Neuronal stem cell (in vitro differentiated cells): ENCODE data around the gene SETX.

Experiments used
- DNase-seq: peaks from one replicate; pipeline ENCODE4 v3.0.0-alpha.2; 2013; ENCODE audit warnings: low spot score
- H2AFZ ChIP-seq: one replicate; pipeline ENCODE4 v1.6.1; 2013; ENCODE audit warnings: mild to moderate bottlenecking, low read length, inconsistent platforms
- H2AK5ac ChIP-seq: 2 replicates; pipeline ENCODE4 v1.6.1; 2013; ENCODE audit warnings: low read depth, mild to moderate bottlenecking, inconsistent platforms, low read length, moderate library complexity, mixed read lengths
- H2BK120ac ChIP-seq: 2 replicates; pipeline ENCODE4 v1.6.1; 2013; ENCODE audit warnings: low read depth, mild to moderate bottlenecking, inconsistent platforms, low read length, moderate library complexity, mixed read lengths
- H2BK12ac ChIP-seq: one replicate; pipeline ENCODE4 v1.6.1; 2013; ENCODE audit warnings: low read length, inconsistent platforms
- H2BK15ac ChIP-seq: 2 replicates; pipeline ENCODE4 v1.6.1; 2013; ENCODE audit warnings: mild to moderate bottlenecking, low read length, inconsistent platforms, mixed read lengths
- H2BK5ac ChIP-seq: one replicate; pipeline ENCODE4 v1.6.1; 2013; ENCODE audit warnings: inconsistent platforms, mild to moderate bottlenecking, low read length, moderate library complexity
- H3K14ac ChIP-seq: one replicate; pipeline ENCODE4 v1.6.1; 2013; ENCODE audit warnings: low read length, inconsistent platforms
- H3K18ac ChIP-seq: 2 replicates; pipeline ENCODE4 v1.6.1; 2013; ENCODE audit warnings: low read length, inconsistent platforms
- H3K23ac ChIP-seq: 2 replicates; pipeline ENCODE4 v1.6.1; 2013; ENCODE audit warnings: low read depth, mild to moderate bottlenecking, mixed read lengths, low read length, inconsistent platforms; ENCODE audit not compliant: poor library complexity
- H3K27ac ChIP-seq: replicated peaks from 3 replicates; pipeline ENCODE4 v1.5.1; 2013; ENCODE audit warnings: low read length, inconsistent platforms
- H3K27me3 ChIP-seq, 3 experiments: 2 replicates each; pipeline ENCODE4 v1.6.1; 2013; ENCODE audit warnings: low read length in 3 of 3, mild to moderate bottlenecking in 2 of 3, inconsistent platforms in 1 of 3, low read depth in 1 of 3, mixed read lengths in 1 of 3, moderate library complexity in 1 of 3; ENCODE audit not compliant: control insufficient read depth in 3 of 3, insufficient read depth in 3 of 3
- H3K36me3 ChIP-seq, 2 donors: replicated peaks in 1 of 2; 2 replicates each; pipeline ENCODE4 v1.6.1; 2013; ENCODE audit warnings: low read length in 2 of 2; ENCODE audit not compliant: control insufficient read depth in 2 of 2, insufficient read depth in 2 of 2
- H3K4ac ChIP-seq: 2 replicates; pipeline ENCODE4 v1.6.1; 2013; ENCODE audit warnings: inconsistent platforms, mild to moderate bottlenecking, low read length, moderate library complexity
- H3K4me1 ChIP-seq, 2 donors: 1 replicate in 1 of 2; 2 replicates in 1 of 2; pipeline ENCODE4 v1.6.1; 2013; ENCODE audit warnings: low read length in 2 of 2, low read depth in 1 of 2; ENCODE audit not compliant: control insufficient read depth in 2 of 2, insufficient read depth in 1 of 2
- H3K4me2 ChIP-seq: one replicate; pipeline ENCODE4 v1.6.1; 2013; ENCODE audit warnings: mild to moderate bottlenecking, low read length, inconsistent platforms; ENCODE audit not compliant: insufficient read depth, poor library complexity, severe bottlenecking
- H3K4me3 ChIP-seq, 2 donors: 2 replicates each; pipeline ENCODE4 v1.5.1; 2013; ENCODE audit warnings: low read length in 2 of 2, mild to moderate bottlenecking in 2 of 2, inconsistent platforms in 1 of 2, moderate library complexity in 1 of 2
- H3K79me1 ChIP-seq: one replicate; pipeline ENCODE4 v1.6.1; 2013; ENCODE audit warnings: low read depth, mild to moderate bottlenecking, inconsistent platforms, low read length, moderate library complexity
- H3K9ac ChIP-seq: one replicate; pipeline ENCODE4 v1.6.1; 2013; ENCODE audit warnings: mild to moderate bottlenecking, low read depth, low read length, inconsistent platforms; ENCODE audit not compliant: poor library complexity
- H3K9me3 ChIP-seq, 2 donors: replicated peaks in 1 of 2; 2 replicates each; pipeline versions ENCODE3 to v1.6.1; 2013; ENCODE audit warnings: low read length in 2 of 2, mild to moderate bottlenecking in 2 of 2, inconsistent platforms in 1 of 2, low read depth in 1 of 2, mixed read lengths in 1 of 2, moderate library complexity in 1 of 2; ENCODE audit not compliant: control insufficient read depth in 2 of 2, insufficient read depth in 1 of 2
- H4K8ac ChIP-seq: one replicate; pipeline ENCODE4 v1.6.1; 2013; ENCODE audit warnings: low read depth, mild to moderate bottlenecking, inconsistent platforms, low read length, moderate library complexity
- H4K91ac ChIP-seq: one replicate; pipeline ENCODE4 v1.6.1; 2013; ENCODE audit warnings: low read length, low read depth, mild to moderate bottlenecking, inconsistent platforms; ENCODE audit not compliant: poor library complexity
- WGBS, 2 donors: extraction: QIAGEN DNeasy Blood & Tissue Kit; methylation state at CpG; one replicate each; pipeline ENCODE4 v1.1.7; 2013; ENCODE audit warnings: missing lambda C conversion rate in 2 of 2, mixed read lengths in 1 of 2; ENCODE audit not compliant: insufficient read length in 2 of 2, insufficient replicate concordance in 1 of 2; ENCODE audit errors: extremely low coverage in 2 of 2; 5-methylcytosine and 5-hydroxymethylcytosine counted together

Gene SETX

DNA sequence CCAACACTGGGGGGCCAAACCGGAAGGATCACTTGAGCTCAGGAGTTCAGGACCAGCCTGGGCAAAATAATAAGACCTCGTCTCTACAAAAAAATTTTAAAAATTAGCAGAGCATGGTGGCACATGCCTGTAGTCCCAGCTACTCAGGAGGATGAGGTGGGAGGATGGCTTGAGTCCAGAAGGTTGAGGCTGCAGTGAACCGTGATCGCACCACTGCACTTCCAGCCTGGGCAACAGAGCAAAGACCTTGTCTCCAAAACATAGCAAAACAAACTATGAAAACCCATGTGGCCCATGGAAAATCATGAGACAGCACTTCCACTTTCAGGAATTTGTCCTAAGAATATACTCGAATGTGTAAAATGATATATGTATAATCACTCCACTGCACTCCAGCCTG, 6.1 kb downstream of the SETX start:
- H3K14ac ChIP-seq, result no peak overlapping the region
- H3K36me3 ChIP-seq, result peaks cover 32 to 99% of the 10 kb centered on the region in 2 donors
- DNase-seq, result no peak

GRCh38 chr9:132346177-132346576, 8.6 kb downstream of the SETX start:
- Histone ChIP-seq H3K9me3 (no peaks in the 10 kb centered on the region), H3K9ac (no peak overlapping the region), H3K23ac (no peak overlapping the region), H2BK120ac (no peak overlapping the region), H2BK12ac (no peak overlapping the region), H2AK5ac (no peak overlapping the region), H4K8ac (no peak overlapping the region), H3K4me3 (no peak overlapping the region), H3K4me2 (no peak overlapping the region), H3K4me1 (no peaks in the 10 kb centered on the region), H2BK5ac (no peak overlapping the region), H3K18ac (no peak overlapping the region), H3K27me3 (no peaks in the 10 kb centered on the region), H3K27ac (no peak overlapping the region), H4K91ac (no peak overlapping the region), H2BK15ac (no peak overlapping the region), H2AFZ (no peak overlapping the region), H3K4ac (no peak overlapping the region), H3K79me1 (no peaks in the 10 kb centered on the region), H3K14ac (no peak overlapping the region), H3K36me3 (peaks cover 30 to 98% of the 10 kb centered on the region in 2 donors)
- no peak for DNase-seq
- WGBS, 2 donors, result no CpG with 5 or more reads among the region's 5 CpGs

More for the DNA sequence above, 6.1 kb downstream of the SETX start:
- Histone ChIP-seq H3K27me3 (no peaks in the 10 kb centered on the region), H2BK5ac (no peak overlapping the region), H4K8ac (no peak overlapping the region), H3K18ac (no peak overlapping the region), H2AFZ (no peak overlapping the region), H3K9me3 (no peaks in the 10 kb centered on the region), H3K4me2 (no peak overlapping the region), H2BK15ac (no peak overlapping the region), H3K23ac (no peak overlapping the region), H3K4me1 (peaks cover under 1 to 1% of the 10 kb centered on the region in 2 donors), H3K4me3 (no peak overlapping the region), H2AK5ac (no peak overlapping the region), H4K91ac (no peak overlapping the region), H3K27ac (no peak overlapping the region), H3K79me1 (peaks cover under 1% of the 10 kb centered on the region), H3K9ac (no peak overlapping the region), H2BK12ac (no peak overlapping the region), H2BK120ac (no peak overlapping the region), H3K4ac (no peak overlapping the region)
- no CpG with 5 or more reads among the region's 5 CpGs for WGBS, 2 donors

GRCh38 chr9:132341177-132341840, 13.5 kb downstream of the SETX start:
- no peaks in the 10 kb centered on the region for H3K79me1 ChIP-seq
- H3K4me1 ChIP-seq, result no peaks in the 10 kb centered on the region
- WGBS, 2 donors, result no CpG with 5 or more reads among the region's 9 CpGs
- H4K8ac ChIP-seq, result no peak overlapping the region
- no peak overlapping the region for H2AFZ ChIP-seq
- DNase-seq, result no peak
- H3K18ac ChIP-seq, result no peak overlapping the region
- H2AK5ac ChIP-seq, result no peak overlapping the region
- H4K91ac ChIP-seq, result no peak overlapping the region
- no peaks in the 10 kb centered on the region for H3K9me3 ChIP-seq
- no peak overlapping the region for H3K14ac ChIP-seq
- H2BK120ac ChIP-seq, result no peak overlapping the region
- no peak overlapping the region for H3K27ac ChIP-seq
- no peak overlapping the region for H3K9ac ChIP-seq
- H3K36me3 ChIP-seq, result peaks cover 28 to 98% of the 10 kb centered on the region in 2 donors
- no peak overlapping the region for H3K23ac ChIP-seq
- no peak overlapping the region for H2BK12ac ChIP-seq
- no peak overlapping the region for H3K4ac ChIP-seq
- H2BK5ac ChIP-seq, result no peak overlapping the region
- H3K27me3 ChIP-seq, result no peaks in the 10 kb centered on the region
- H3K4me3 ChIP-seq, result no peak overlapping the region
- no peak overlapping the region for H2BK15ac ChIP-seq
- no peak overlapping the region for H3K4me2 ChIP-seq

DNA sequence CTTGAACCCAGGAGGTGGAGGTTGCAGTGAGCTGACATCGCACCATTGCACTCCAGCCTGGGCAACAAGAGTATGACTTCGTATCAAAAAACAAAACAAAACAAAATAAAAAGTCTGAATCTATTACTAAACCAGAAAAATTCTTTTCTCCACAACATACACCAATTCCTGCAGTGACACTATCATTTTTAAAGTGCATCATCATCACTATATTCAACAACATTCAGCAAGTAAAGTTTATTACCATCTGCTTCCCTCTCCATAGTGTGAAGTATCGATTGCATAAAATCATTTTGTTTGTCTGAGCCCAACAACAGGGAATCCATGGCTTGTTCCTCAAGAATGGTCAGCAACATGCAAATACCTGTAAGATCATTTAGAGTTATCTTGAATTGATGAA, 20.4 kb downstream of the SETX start:
- no peak overlapping the region for H3K4ac ChIP-seq
- H4K8ac ChIP-seq, result no peak overlapping the region
- WGBS, 2 donors, result no CpG with 5 or more reads among the region's 3 CpGs
- DNase-seq, result no peak
- H3K9ac ChIP-seq, result no peak overlapping the region
- H3K4me2 ChIP-seq, result no peak overlapping the region
- H2BK5ac ChIP-seq, result no peak overlapping the region
- H3K4me1 ChIP-seq, result no peaks in the 10 kb centered on the region
- H3K27me3 ChIP-seq, result no peaks in the 10 kb centered on the region
- H3K23ac ChIP-seq, result no peak overlapping the region
- no peak overlapping the region for H4K91ac ChIP-seq
- H3K4me3 ChIP-seq, result no peak overlapping the region
- H2AFZ ChIP-seq, result no peak overlapping the region
- H3K79me1 ChIP-seq, result no peaks in the 10 kb centered on the region
- no peak overlapping the region for H2BK120ac ChIP-seq
- no peak overlapping the region for H2BK15ac ChIP-seq
- no peak overlapping the region for H2BK12ac ChIP-seq
- no peaks in the 10 kb centered on the region for H3K9me3 ChIP-seq
- no peak overlapping the region for H3K27ac ChIP-seq
- H2AK5ac ChIP-seq, result no peak overlapping the region
- H3K14ac ChIP-seq, result no peak overlapping the region
- peaks cover 12 to 96% of the 10 kb centered on the region in 2 donors for H3K36me3 ChIP-seq
- H3K18ac ChIP-seq, result no peak overlapping the region
